Sigmoid colon (tissue), 3 donors: ENCODE results near the gene MPHOSPH10.
"Not testable (repeated sequence)": the region's sequence is repeated elsewhere in the genome, so short reads cannot be mapped to it uniquely, and the experiment has no call there.

Experiments
- POLR2A ChIP-seq, 2 donors: fragments of 450-650 bp; IDR thresholded peaks; one replicate each; pipeline ENCODE4 v1.6.1; 2016; ENCODE audit warnings: antibody characterized with exemption in 2 of 2, mild to moderate bottlenecking in 2 of 2, moderate library complexity in 2 of 2
- TF ChIP-seq, protein P1 (sequence below), 4 experiments: fragments of 450-650 bp in 3 of 4; fragments of 200-600 bp in 1 of 4; IDR thresholded peaks; one replicate each; pipeline ENCODE4 v1.5.1; 2016 to 2019; ENCODE audit warnings: antibody characterized with exemption in 4 of 4, mild to moderate bottlenecking in 3 of 4, moderate library complexity in 2 of 4

DNA sequence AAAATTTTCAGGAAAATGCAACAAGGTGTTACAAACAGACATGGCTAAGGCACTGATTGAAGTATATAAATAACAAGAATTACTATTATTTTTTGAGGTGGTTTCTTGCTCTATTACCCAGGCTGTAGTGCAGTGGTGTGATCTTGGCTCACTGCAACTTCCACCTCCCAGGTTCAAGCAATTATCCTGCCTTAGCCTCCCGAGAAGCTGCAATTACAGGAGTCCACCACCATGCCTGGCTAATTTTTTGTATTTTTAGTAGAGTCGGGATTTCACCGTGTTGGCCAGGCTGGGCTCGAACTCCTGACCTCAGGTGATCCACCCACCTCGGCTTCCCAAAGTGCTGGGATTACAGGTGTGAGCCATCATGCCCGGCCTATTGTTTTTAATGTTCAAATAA lies 24.0 kb upstream of the MPHOSPH10 start:
- TF ChIP-seq, protein P1, sequence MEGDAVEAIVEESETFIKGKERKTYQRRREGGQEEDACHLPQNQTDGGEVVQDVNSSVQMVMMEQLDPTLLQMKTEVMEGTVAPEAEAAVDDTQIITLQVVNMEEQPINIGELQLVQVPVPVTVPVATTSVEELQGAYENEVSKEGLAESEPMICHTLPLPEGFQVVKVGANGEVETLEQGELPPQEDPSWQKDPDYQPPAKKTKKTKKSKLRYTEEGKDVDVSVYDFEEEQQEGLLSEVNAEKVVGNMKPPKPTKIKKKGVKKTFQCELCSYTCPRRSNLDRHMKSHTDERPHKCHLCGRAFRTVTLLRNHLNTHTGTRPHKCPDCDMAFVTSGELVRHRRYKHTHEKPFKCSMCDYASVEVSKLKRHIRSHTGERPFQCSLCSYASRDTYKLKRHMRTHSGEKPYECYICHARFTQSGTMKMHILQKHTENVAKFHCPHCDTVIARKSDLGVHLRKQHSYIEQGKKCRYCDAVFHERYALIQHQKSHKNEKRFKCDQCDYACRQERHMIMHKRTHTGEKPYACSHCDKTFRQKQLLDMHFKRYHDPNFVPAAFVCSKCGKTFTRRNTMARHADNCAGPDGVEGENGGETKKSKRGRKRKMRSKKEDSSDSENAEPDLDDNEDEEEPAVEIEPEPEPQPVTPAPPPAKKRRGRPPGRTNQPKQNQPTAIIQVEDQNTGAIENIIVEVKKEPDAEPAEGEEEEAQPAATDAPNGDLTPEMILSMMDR (IDR thresholded peaks at IDR 0.05), result not testable (repeated sequence)
- TF ChIP-seq POLR2A (IDR thresholded peaks at IDR 0.05), result not testable (repeated sequence)
